ENCODE measurements around the gene ZNF200.

Gene ZNF200

DNA sequence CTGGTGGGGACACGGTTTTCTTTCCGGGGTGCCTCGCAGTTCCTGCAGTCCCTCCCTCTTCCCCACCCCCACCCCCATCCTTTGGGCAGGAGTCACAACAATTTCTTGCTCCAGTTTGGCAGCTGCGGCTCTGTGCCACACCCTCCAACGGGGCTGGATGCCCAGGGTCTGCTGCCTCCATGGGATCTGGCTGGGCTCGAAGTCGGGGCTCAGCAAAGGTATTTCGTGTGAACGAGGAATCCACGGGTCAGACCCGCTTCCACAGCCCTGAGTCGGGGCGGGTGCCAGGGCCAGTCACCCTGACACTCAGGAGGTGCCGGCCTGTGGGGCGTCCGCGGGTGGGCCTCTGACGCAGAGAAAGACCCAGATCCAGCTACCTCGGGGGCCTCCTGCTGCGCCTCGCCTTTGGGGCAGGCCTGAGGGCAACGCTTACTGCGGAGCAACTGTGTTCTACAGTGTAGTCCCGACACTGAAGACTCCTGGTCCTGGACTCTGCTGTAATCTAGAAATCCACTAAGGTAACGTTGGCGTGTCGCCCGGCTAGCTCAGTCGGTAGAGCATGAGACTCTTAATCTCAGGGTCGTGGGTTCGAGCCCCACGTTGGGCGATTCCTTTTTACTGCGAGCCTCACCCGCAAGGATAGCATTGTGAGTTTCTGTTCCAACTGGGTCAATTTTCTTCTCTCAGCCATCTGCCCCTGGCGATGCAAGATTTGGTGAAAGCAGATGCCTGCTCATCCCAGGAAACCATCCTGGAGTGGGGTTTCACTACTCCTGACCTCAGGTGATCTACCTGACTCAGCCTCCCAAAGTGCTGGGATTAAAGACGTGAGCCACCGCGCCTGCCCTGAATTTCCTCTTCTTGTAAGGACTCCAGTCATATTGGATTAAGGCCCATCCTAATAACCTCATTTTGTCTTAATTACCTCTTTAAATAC is 59.5 kb downstream of the ZNF200 start:
- no peak for DNase-seq (ENCODE audit: low spot score)

DNA sequence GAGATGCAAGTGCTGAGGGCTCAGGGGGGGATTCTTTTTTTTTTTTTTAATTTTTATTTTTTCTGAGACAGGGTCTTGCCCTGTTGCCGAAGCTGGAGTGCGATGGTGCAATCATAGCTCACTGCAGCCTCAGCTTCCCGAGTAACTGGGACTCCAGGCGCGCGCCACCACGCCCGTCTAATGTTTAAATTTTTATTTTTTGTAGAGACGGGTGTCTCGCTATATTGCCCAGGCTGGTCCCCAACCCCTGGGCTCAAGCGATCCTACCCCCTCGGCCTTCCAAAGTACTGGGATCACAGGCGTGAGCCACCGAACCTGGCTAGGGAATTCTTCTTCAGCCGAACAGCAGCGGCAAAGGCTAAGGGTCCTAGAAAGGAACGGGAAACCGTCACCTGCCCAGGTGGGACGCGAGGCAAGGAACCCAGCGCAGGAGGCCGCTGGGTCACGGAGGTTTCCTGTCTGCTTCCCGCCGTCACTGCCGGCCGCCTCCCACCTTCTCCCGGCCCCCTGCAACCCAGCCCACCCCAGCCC is 60.3 kb downstream of the ZNF200 start:
- DNase-seq (ENCODE audit: low spot score) = no peak

DNA sequence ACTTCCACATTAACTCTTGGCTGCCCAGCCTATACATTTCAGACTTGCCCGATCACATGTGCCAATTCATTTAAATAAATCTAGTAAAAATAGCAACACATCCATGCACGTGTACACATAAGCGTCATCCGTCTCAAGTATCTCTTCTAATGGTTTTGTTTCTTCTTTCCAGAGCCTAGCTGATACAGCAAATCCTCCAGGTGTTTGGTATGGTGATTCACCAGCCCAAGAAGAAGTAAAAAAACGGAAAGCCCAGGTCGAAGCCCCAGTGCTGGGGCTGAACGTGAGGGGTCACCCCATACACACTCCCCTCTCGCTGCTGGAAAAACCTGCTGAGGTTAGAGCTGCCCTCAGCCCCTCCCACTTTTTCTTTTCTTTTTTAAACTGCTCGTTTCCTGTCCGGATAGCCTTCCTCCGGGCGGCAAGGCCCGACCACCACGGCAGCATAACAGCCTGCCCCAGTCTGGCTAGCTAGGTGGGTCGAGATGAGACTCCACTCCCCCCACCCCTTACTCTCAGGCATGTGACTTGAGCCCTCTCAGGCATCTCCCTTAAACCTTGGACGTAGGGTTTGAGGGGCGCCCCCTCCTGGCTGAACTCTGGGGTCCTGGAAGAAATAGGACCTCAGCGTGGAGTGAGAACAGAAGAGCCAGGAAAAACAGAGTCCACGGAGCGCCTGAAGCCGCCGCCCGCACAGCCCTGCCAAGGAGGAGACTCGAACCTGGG is 60.9 kb downstream of the ZNF200 start:
- DNase-seq (ENCODE audit: low spot score) = no peak

All from left forelimb (tissue), 1 donor.